Lower leg skin (tissue), 4 donors: Measurements from ENCODE around the gene ITLN2. TPM values are rescaled to one million over a fixed set of nuclear protein-coding genes. Genes with fewer than 3 reads are reported as not detected.
"Not testable (repeated sequence)": the region's sequence is repeated elsewhere in the genome, so short reads cannot be mapped to it uniquely, and the experiment has no call there.

Experiments used
- DNase-seq, 2 donors: peaks; one replicate each; pipeline ENCODE4 v3.0.0-alpha.2; 2019; ENCODE audit warnings: low spot score in 2 of 2
- H3K4me3 ChIP-seq: fragments of 200-600 bp; sonication (generic); 2 replicates; pipeline ENCODE4 v1.5.1; 2017; ENCODE audit warnings: mild to moderate bottlenecking, low read depth; ENCODE audit not compliant: poor library complexity, severe bottlenecking
- POLR2A ChIP-seq, 2 donors: fragments of 450-650 bp; IDR thresholded peaks; one replicate each; pipeline ENCODE4 v1.6.1; 2016 to 2017; ENCODE audit warnings: antibody characterized with exemption in 2 of 2, mild to moderate bottlenecking in 1 of 2, moderate library complexity in 1 of 2
- WGBS, 2 donors: methylation state at CpG; one replicate each; pipeline ENCODE4 v1.1.5; 2018; 5-methylcytosine and 5-hydroxymethylcytosine counted together
- intact Hi-C: fragments of 100-400 bp; cut with DNase I; formaldehyde crosslinking; loops from one replicate; pipeline ENCODE4 v1.15.0; 2023; ENCODE audit warnings: low total_unique reads
- total RNA-seq, 4 donors: library from RNA; depleted of rRNA; stranded (reverse); fragments of >200 nt; gene quantifications; one replicate each; pipeline ENCODE4 v1.1.0, GENCODE V29; 2016
- TF ChIP-seq, protein P1 (sequence below), 3 donors: fragments of 450-650 bp; IDR thresholded peaks; one replicate each; pipeline ENCODE4 v1.5.1; 2016; ENCODE audit warnings: antibody characterized with exemption in 3 of 3, mild to moderate bottlenecking in 3 of 3, moderate library complexity in 2 of 3

Gene ITLN2
- total RNA-seq, 4 donors from 2014 or later, result 1.0 to 1.2 TPM; not detected in 2

DNA sequence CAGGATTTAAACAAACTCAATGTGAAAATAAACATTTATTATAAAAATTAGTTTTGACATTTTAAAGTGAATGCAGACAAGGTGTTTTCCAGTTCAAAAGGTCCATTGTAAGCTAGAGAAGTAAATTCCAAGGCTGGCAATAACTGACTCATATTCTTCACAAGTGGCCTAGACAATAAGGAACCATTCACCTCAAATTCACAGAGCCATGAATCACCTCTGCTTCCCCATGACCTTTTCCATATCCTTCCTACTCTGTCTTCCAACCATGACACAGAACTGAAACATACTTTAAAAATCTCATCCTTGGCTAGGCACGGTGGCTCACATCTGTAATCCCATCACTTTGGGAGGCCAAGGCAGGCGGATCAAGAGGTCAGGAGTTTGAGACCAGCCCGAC, 41.6 kb upstream of the ITLN2 start:
- no peak for TF ChIP-seq POLR2A (IDR thresholded peaks at IDR 0.05)
- TF ChIP-seq, protein P1, sequence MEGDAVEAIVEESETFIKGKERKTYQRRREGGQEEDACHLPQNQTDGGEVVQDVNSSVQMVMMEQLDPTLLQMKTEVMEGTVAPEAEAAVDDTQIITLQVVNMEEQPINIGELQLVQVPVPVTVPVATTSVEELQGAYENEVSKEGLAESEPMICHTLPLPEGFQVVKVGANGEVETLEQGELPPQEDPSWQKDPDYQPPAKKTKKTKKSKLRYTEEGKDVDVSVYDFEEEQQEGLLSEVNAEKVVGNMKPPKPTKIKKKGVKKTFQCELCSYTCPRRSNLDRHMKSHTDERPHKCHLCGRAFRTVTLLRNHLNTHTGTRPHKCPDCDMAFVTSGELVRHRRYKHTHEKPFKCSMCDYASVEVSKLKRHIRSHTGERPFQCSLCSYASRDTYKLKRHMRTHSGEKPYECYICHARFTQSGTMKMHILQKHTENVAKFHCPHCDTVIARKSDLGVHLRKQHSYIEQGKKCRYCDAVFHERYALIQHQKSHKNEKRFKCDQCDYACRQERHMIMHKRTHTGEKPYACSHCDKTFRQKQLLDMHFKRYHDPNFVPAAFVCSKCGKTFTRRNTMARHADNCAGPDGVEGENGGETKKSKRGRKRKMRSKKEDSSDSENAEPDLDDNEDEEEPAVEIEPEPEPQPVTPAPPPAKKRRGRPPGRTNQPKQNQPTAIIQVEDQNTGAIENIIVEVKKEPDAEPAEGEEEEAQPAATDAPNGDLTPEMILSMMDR (IDR thresholded peaks at IDR 0.05), result no peak
- 81 to 83% methylated on average over 3 of the region's 3 CpGs for WGBS, 2 donors
- DNase-seq, result no peak
- intact Hi-C loops, result no loop called here
- H3K4me3 ChIP-seq, result no peak overlapping the region

DNA sequence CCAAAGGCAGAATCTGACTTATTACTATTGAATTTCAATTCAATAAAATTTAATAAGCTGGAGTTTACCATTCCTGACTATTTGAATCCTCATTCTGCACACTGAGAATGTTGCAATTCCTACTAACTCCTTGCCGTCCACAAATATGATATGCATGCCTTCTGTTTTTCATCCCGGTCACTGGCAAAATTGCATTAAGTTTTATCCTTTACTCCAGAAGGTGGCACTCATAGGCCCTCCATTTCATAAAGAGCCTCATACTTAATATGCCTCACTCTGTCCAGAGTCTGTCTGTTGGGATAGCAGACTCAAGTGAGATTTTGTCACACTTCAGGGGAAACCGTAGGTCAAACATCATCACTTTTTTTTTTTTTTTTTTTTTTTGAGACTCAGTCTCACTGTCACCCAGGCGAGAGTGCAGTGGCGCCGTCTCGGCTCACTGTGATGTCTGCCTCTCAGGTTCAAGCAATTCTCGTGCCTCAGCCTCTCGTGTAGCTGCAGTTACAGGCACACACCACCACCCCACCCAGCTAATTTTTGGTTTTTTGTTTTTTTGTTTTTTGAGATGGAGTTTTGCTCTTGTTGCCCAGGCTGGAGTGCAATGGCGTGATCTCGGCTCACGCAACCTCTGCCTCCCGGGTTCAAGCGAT, 39.1 kb upstream of the ITLN2 start:
- no peak for DNase-seq
- no peak overlapping the region for H3K4me3 ChIP-seq
- TF ChIP-seq, protein P1 (IDR thresholded peaks at IDR 0.05), result no peak
- no peak for TF ChIP-seq POLR2A (IDR thresholded peaks at IDR 0.05)
- intact Hi-C loops, result no loop called here
- WGBS, 2 donors, result 75 to 78% methylated on average over 14 of the region's 14 CpGs

DNA sequence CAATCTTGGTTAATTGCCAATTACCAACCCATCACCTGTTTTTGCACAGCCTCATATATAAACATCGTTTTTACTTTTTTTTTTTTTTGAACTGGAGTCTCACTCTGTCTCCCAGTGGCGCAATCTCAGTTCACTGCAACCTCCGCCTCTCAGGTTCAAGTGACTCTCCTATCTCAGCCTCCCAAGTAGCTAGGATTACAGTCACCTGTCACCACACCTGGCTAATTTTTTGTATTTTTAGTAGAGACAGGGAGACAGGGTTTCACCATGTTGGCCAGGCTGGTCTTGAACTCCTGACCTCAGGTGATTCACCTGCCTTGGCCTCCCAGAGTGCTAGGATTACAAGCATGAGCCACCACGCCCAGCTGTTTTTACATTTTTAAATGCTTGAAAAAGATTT, 37.4 kb upstream of the ITLN2 start:
- H3K4me3 ChIP-seq, intact Hi-C loops, DNase-seq: not testable (repeated sequence)
- 77 to 86% methylated on average over 4 of the region's 4 CpGs for WGBS, 2 donors

DNA sequence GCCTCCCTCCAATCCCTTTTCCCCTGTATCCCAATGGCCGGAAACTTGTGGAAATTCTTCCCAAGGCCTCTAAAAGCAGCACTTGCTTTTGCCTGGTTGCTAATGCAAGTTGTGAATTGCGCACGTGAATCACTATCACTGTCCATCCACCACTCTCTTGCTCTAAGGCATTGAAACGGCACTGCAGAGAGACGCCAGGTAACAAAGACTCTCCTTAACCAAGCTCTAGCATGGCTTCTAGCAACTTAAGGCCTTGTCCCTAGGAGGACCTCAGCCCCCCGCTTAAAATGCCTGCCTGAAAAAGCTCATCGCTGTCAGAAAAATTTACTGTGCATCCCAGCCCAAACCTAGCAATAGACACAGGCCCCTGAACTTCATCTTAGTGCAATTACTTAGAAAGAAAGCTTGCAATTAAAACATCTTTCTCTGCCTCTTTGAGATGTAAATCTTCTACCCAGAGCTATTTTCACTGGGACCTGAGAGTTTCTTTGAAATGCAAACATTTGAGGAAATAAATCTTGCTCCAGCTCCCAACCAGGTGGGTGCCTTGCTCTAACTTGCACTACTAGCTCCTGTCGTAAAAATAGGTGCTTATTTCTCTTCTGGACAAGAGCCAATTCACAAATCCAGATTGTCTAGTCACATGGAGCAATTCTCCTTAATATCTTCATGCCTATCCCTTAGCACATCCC, 32.9 kb upstream of the ITLN2 start:
- 65 to 75% methylated on average over 8 of the region's 8 CpGs for WGBS, 2 donors
- intact Hi-C loops, result no loop called here
- H3K4me3 ChIP-seq, result no peak overlapping the region
- DNase-seq, result no peak
- TF ChIP-seq, protein P1 (IDR thresholded peaks at IDR 0.05), result no peak
- no peak for TF ChIP-seq POLR2A (IDR thresholded peaks at IDR 0.05)

DNA sequence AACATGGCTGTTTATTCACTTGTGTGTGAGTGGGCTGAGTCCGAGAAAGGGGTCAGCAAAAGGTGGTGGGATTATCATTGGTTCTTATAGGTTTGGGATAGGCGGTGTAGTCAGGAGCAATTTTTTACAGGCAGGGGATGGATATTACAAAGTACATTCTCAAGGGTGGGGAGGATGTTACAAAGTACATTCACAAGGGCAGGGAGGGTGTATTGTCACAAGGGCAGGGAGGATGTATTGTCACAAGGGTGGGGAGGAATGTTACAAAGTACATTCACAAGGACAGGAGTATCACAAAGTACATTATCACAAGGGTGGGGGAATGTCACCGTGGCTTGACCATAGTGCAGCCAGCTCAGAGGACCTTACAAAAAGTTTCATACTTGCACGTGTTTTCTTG, 31.1 kb upstream of the ITLN2 start:
- TF ChIP-seq, protein P1 (IDR thresholded peaks at IDR 0.05), result no peak
- TF ChIP-seq POLR2A (IDR thresholded peaks at IDR 0.05), result no peak
- intact Hi-C loops, result no loop called here
- WGBS, 2 donors, result 85 to 93% methylated on average over 4 of the region's 4 CpGs
- H3K4me3 ChIP-seq, result no peak overlapping the region
- DNase-seq, result no peak

DNA sequence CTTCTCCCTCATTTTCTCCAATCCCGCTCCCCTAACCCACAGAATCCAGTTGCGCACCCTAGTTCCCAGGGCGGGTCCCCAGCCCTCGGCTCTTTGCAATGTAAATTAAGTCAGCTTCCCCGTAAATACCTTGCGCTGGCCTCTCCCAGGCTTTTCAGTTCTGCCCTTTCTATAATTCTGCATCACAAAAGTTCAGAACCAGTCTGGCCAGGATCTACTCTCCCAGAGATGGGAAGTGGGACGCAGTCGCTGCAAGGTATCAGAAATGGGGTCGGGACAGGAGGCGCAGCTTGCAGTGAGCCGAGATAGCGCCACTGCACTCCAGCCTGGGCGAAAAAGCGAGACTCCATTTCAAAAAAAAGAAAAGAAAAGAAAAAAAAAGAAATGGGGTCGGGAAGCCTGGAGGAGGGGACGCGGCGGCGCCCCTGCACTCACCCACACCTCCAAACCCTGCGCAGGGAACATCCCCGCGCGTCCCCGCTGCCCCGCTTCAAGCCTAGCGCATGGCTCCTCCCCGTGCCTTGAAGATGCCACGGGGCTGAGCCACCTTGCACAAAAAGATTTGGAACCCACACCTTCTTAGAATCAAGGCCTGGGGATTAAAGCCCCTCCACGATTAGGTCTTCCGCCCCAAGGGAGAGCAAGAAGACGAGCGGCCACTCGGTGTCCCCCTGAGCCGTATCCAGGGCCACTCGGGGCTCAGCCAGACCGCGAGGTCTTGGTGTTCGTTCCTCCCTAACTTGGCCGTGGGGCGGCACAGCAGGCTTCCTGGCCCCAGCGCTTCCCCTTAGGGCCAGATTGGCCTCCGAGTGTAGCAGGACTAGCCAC, 27.2 kb upstream of the ITLN2 start:
- TF ChIP-seq POLR2A (IDR thresholded peaks at IDR 0.05), result no peak
- TF ChIP-seq, protein P1 (IDR thresholded peaks at IDR 0.05), result no peak
- intact Hi-C loops, result no loop called here
- 2 to 4% methylated on average over 35 to 37 of the region's 42 CpGs for WGBS, 2 donors
- H3K4me3 ChIP-seq, result no peak overlapping the region
- no peak for DNase-seq
